Activated T-helper 1 cell treated with anti-CD3 and anti-CD28 coated beads, Interleukin-2, amount 50 U/mL, for 16 hours (primary cell): ENCODE results near the gene GRHL1.

Source experiments
- DNase-seq, 2 donors: peaks; one replicate each; pipeline ENCODE4 v3.0.0-alpha.2; 2020; ENCODE audit warnings: low read depth in 1 of 2, low spot score in 1 of 2

GRHL1 gene

GRCh38 chr2:9949239-9949991 is 2.1 kb upstream of the GRHL1 start:
- no peak for DNase-seq

- DNase-seq = no peak
These were observed 1.4 kb upstream of the GRHL1 start for GRCh38 chr2:9949992-9950520.

- peak in 1 of 2 donors; percentile 30 for DNase-seq
These were observed 797 bp upstream of the GRHL1 start for GRCh38 chr2:9950521-9951271.

- DNase-seq = no peak
These were observed 296 bp upstream of the GRHL1 start for GRCh38 chr2:9951272-9951521.

DNA sequence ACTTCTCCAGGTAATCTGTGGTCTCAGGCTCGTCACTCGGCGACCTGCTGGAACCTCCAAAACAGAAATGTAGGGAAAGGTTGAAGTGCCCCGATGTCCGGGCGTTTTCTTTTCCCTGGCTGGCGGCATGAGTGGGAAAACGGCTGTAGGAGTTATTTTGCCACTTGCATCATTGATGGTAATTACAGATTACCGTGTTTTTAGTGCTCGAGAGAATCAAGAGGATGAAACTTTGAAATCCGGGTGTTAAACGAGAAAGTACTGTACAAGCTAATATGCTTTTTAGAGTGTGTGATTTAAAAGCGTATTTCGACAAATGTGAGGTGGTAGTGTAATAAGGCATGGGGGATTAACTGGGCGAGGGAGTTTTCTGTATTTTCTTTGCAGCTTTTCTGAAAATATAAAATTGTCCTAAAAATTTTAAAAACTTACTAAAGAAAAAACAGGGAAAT is 819 bp downstream of the GRHL1 start:
- DNase-seq = no peak

DNA sequence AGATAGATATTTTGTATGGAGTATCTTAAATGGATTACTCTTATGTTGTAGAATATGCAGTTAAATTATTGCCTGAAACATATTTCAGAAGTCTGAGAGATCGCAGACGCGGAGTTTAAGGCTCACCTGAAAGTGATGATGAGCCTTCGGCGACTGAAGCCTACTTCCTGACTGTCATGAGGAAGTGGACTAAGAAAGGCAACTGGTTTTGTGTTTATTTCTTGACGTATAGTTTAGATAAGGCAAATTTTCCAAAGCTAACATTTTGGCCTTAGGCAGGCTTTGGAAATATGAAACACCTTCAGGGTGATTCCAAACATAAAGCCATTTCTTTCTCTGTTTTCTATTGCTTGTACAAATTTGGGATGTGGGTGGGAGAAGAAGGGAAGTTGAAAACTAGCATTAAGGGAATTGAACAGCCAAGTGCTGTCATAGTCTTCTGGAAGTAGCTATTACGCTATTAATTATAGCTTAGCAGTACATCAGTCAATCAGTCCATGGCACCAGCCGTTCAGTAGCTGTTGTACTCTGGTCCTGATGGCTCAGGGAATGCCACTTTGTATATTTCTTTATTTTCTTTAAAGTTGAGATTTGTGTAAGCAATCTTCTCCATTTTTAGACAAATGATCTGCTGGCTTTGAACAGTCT is 1.5 kb downstream of the GRHL1 start:
- no peak for DNase-seq

- DNase-seq = no peak
These were observed 2.6 kb downstream of the GRHL1 start for GRCh38 chr2:9954136-9954535.

GRCh38 chr2:9958057-9958456 is 6.6 kb downstream of the GRHL1 start:
- DNase-seq = no peak

DNA sequence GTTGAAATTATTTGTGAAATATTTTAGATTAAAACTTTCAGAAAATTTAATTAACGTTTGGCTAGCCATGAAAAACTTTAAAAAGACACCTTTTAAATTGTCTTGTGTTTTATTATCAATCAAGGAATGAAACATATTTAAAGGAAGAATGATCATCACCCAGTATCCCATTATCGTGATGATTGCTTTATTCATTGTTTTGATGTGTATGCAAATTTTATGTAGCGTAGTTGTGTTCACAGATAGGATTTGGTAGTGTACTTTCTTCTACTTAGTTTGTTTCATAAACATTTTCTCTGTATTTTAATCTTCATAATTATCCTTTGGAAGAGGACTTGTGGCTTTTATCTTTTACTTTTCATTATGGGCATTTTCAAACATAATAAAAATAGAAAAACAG is 7.8 kb downstream of the GRHL1 start:
- DNase-seq = no peak

- DNase-seq = no peak
These were observed 9.5 kb downstream of the GRHL1 start for GRCh38 chr2:9961013-9961412.

DNA sequence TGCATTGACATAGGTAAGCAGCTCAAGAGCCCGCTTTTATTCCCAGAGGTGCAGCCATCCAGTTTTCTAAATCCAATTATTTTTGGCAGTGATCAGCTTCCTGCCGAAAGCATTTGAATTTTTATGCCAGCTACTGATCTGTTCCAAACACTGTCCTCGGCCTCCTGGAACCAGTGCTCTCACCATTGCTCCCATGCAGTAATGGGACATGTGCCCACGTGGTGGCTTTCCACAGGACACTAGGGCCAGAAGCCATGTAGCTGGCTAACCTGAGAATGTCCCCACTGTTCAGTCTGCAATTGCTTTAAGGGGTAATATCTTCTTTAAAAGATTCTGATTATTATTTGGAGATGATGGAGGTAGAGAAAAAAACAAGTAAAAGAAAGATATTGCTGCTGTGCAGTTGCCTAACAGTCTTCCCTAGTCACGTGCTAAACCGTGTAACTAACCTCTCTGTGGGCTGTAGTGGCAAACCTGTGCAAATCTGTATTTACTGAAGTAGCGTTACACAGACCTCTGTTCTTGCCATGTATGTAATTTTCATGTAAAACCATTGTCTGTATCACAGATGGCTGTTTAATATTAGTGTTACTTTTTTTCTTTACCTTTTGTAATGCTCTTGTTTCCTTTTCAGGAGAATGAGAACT is 13.0 kb downstream of the GRHL1 start:
- DNase-seq = no peak

GRCh38 chr2:9965119-9965822 is 13.8 kb downstream of the GRHL1 start:
- DNase-seq = no peak

- no peak for DNase-seq
These were observed 15.1 kb downstream of the GRHL1 start for GRCh38 chr2:9966491-9967022.

GRCh38 chr2:9967053-9967775 is 15.7 kb downstream of the GRHL1 start:
- no peak for DNase-seq

GRCh38 chr2:9968553-9969497 is 17.3 kb downstream of the GRHL1 start:
- DNase-seq = no peak

GRCh38 chr2:9970200-9971044 is 18.9 kb downstream of the GRHL1 start:
- DNase-seq = no peak

GRCh38 chr2:9971105-9971818 is 19.8 kb downstream of the GRHL1 start:
- DNase-seq = no peak
